SK-N-SH (cell line): ENCODE results near the gene MYO3A. TPM values are rescaled to one million over a fixed set of nuclear protein-coding genes. Genes with fewer than 3 reads are reported as not detected.

ENCODE experiments used
- CTCF ChIA-PET: fragments of 300-600, 350-600 bp; formaldehyde crosslinking; extraction: SDS; loops from one replicate; lab custom pipeline; 2021; lab: Yijun Ruan, JAX
- POLR2A ChIA-PET: fragments of 350-600 bp; sonication (Branson Sonifier 250); formaldehyde crosslinking; extraction: SDS; loops from one replicate; lab custom pipeline; 2020; ENCODE audit warnings: antibody characterized with exemption, inconsistent platforms; lab: Yijun Ruan, JAX
- DNase-seq: peaks from one replicate; pipeline ENCODE4 v3.0.0; 2012
- H2AFZ ChIP-seq: fragments of 200-600 bp; sonication (generic); 2 replicates; pipeline ENCODE4 v1.8.1; 2016; ENCODE audit warnings: antibody characterized with exemption, mild to moderate bottlenecking, low read depth
- H3F3A ChIP-seq: fragments of 200-600 bp; sonication (generic); replicated peaks from 2 replicates; pipeline ENCODE3; 2016; ENCODE audit warnings: antibody characterized with exemption, mild to moderate bottlenecking; ENCODE audit not compliant: insufficient read depth
- H3K27ac ChIP-seq, 2 experiments: fragments of 200-500 bp in 1 of 2; fragments of 200-600 bp in 1 of 2; sonication (Bioruptor generic) in 1 of 2; sonication (generic), shearing (Covaris generic) in 1 of 2; 2 replicates each; pipeline versions ENCODE4 v1.5.1 to v1.6.1; 2014 to 2016; ENCODE audit warnings: low read depth in 2 of 2, inconsistent platforms in 1 of 2, low read length in 1 of 2, mild to moderate bottlenecking in 1 of 2, mixed read lengths in 1 of 2
- H3K27me3 ChIP-seq: fragments of 200-600 bp; sonication (generic), shearing (Covaris generic); 2 replicates; pipeline ENCODE4 v1.6.1; 2016; ENCODE audit warnings: mixed run types; ENCODE audit not compliant: insufficient read depth
- H3K36me3 ChIP-seq, 2 experiments: fragments of 200-500 bp in 1 of 2; fragments of 200-600 bp in 1 of 2; sonication (Bioruptor generic) in 1 of 2; sonication (generic) in 1 of 2; replicated peaks in 1 of 2; 2 replicates each; pipeline versions ENCODE3 to v1.5.1; 2014 to 2016; ENCODE audit warnings: low read length in 1 of 2, mild to moderate bottlenecking in 1 of 2; ENCODE audit not compliant: insufficient read depth in 2 of 2, control insufficient read depth in 1 of 2
- H3K4me1 ChIP-seq, 2 experiments: fragments of 200-500 bp in 1 of 2; fragments of 200-600 bp in 1 of 2; sonication (Bioruptor generic) in 1 of 2; sonication (generic), shearing (Covaris generic) in 1 of 2; 2 replicates each; pipeline versions ENCODE4 v1.5.1 to v1.6.1; 2014 to 2016; ENCODE audit warnings: low read depth in 1 of 2, low read length in 1 of 2, mixed run types in 1 of 2; ENCODE audit not compliant: insufficient read depth in 2 of 2, control insufficient read depth in 1 of 2
- H3K4me2 ChIP-seq: fragments of 200-600 bp; sonication (generic), shearing (Covaris generic); 2 replicates; pipeline ENCODE4 v1.6.1; 2017; ENCODE audit warnings: mixed run types
- H3K4me3 ChIP-seq, 2 experiments: fragments of 200-500 bp in 1 of 2; fragments of 200-600 bp in 1 of 2; sonication (Bioruptor generic) in 1 of 2; sonication (generic), shearing (Covaris generic) in 1 of 2; 2 replicates each; pipeline versions ENCODE4 v1.5.1 to v1.8.1; 2014 to 2016; ENCODE audit warnings: low read depth in 2 of 2, inconsistent platforms in 1 of 2, low read length in 1 of 2, mild to moderate bottlenecking in 1 of 2, mixed read lengths in 1 of 2, moderate library complexity in 1 of 2
- H3K79me2 ChIP-seq: fragments of 200-600 bp; sonication (generic); 2 replicates; pipeline ENCODE4 v1.8.1; 2017; ENCODE audit warnings: mild to moderate bottlenecking; ENCODE audit not compliant: insufficient read depth
- H3K9ac ChIP-seq: fragments of 200-600 bp; sonication (generic); 2 replicates; pipeline ENCODE4 v1.6.1; 2017; ENCODE audit warnings: mixed run types
- H3K9me2 ChIP-seq: fragments of 200-600 bp; sonication (generic); 2 replicates; pipeline ENCODE4 v1.6.1; 2017; ENCODE audit warnings: mixed run types
- H3K9me3 ChIP-seq: fragments of 200-600 bp; sonication (generic); 2 replicates; pipeline ENCODE4 v1.6.1; 2017; ENCODE audit warnings: mixed run types, mild to moderate bottlenecking, moderate library complexity
- H4K20me1 ChIP-seq: fragments of 200-600 bp; sonication (generic); 2 replicates; pipeline ENCODE4 v1.6.1; 2017; ENCODE audit warnings: mild to moderate bottlenecking, mixed run types; ENCODE audit not compliant: insufficient read depth
- CHD2 ChIP-seq: fragments of 150-350 bp; IDR thresholded peaks from 2 replicates; pipeline ENCODE4 v1.6.1; 2018; ENCODE audit warnings: low read length; ENCODE audit not compliant: partially characterized antibody
- CTCF ChIP-seq: fragments of 200-600 bp; sonication (generic); IDR thresholded peaks from 2 replicates; pipeline ENCODE4 v1.6.1; 2017; ENCODE audit warnings: antibody characterized with exemption, mild to moderate bottlenecking, moderate library complexity
- EP300 ChIP-seq, 2 experiments: IDR thresholded peaks; 2 replicates each; pipeline versions ENCODE4 v1.4.0 to v1.6.1; 2012; ENCODE audit warnings: borderline replicate concordance in 1 of 2, low read depth in 1 of 2, low read length in 1 of 2
- FOSL2 ChIP-seq: IDR thresholded peaks from 2 replicates; pipeline ENCODE4 v1.4.0; 2012; ENCODE audit warnings: low read depth, mild to moderate bottlenecking, moderate library complexity, borderline replicate concordance
- FOXJ3 ChIP-seq: sonication (generic); formaldehyde crosslinking; IDR thresholded peaks from 2 replicates; pipeline ENCODE4 v1.5.1; 2020; ENCODE audit warnings: mild to moderate bottlenecking, missing genetic modification reagents
- GATA2 ChIP-seq: sonication (generic); formaldehyde crosslinking; IDR thresholded peaks from 2 replicates; pipeline ENCODE4 v1.5.0; 2020; ENCODE audit warnings: mild to moderate bottlenecking, missing genetic modification reagents
- IRF3 ChIP-seq: fragments of 150-350 bp; IDR thresholded peaks from 2 replicates; pipeline ENCODE4 v1.6.1; 2016; ENCODE audit warnings: mild to moderate bottlenecking, low read depth, low read length
- JUND ChIP-seq: IDR thresholded peaks from 2 replicates; pipeline ENCODE4 v1.4.0; 2012
- MAX ChIP-seq: IDR thresholded peaks from 2 replicates; pipeline ENCODE4 v1.4.0; 2012; ENCODE audit warnings: low read depth
- POLR2AphosphoS5 ChIP-seq: IDR thresholded peaks from 2 replicates; pipeline ENCODE4 v1.6.1; 2012; ENCODE audit warnings: low read depth, low read length
- RAD21 ChIP-seq: IDR thresholded peaks from 2 replicates; pipeline ENCODE4 v1.6.1; 2012; ENCODE audit warnings: mild to moderate bottlenecking, low read length
- REST ChIP-seq: IDR thresholded peaks from 2 replicates; pipeline ENCODE4 v1.6.1; 2012; ENCODE audit warnings: mild to moderate bottlenecking, low read depth, low read length, moderate library complexity
- RFX5 ChIP-seq: IDR thresholded peaks from 2 replicates; pipeline ENCODE4 v1.6.1; 2012; ENCODE audit warnings: mild to moderate bottlenecking, improper control_type of control experiment, low read length
- TAF1 ChIP-seq: IDR thresholded peaks from 2 replicates; pipeline ENCODE4 v1.6.1; 2012; ENCODE audit warnings: low read depth, mild to moderate bottlenecking, low read length, moderate library complexity, borderline replicate concordance
- USF2 ChIP-seq: fragments of 150-350 bp; IDR thresholded peaks from 2 replicates; pipeline ENCODE4 v1.6.1; 2017; ENCODE audit warnings: antibody characterized with exemption, low read length, low read depth, borderline replicate concordance
- YY1 ChIP-seq: IDR thresholded peaks from 2 replicates; pipeline ENCODE4 v1.4.0; 2012; ENCODE audit warnings: low read depth, mild to moderate bottlenecking
- WGBS: methylation state at CpG from one replicate; pipeline ENCODE4 v1.1.6; 2017; ENCODE audit warnings: low lambda C conversion rate; 5-methylcytosine and 5-hydroxymethylcytosine counted together
- polyA plus RNA-seq, 3 experiments: library from polyadenylated mRNA; depleted of rRNA; stranded (reverse); fragments of >200 nt; gene quantifications; 2 replicates each; pipeline ENCODE4 v1.2.3, GENCODE V29; 2012

The MYO3A gene
- polyA plus RNA-seq, 1 of the 3 experiments (the other 2 are of a cell fraction): not detected

- H3K27ac ChIP-seq: no peak overlapping the region
- no peaks in the 10 kb centered on the region for H3K27me3 ChIP-seq
- H3K4me1 ChIP-seq: no peaks in the 10 kb centered on the region
- POLR2A ChIA-PET: no interaction called here
- H3K4me2 ChIP-seq: no peak overlapping the region
- TF ChIP-seq RAD21 (no peak), FOSL2 (no peak), GATA2 (CRISPR knock-in tag) (no peak), EP300 (IDR thresholded peaks at IDR 0.05; ENCODE audit: borderline replicate concordance in 1 of 2, low read depth in 1 of 2, low read length in 1 of 2) (no peak), TAF1 (no peak), CTCF (no peak)
- TF ChIP-seq, all 33 proteins: peak for 0
- Histone ChIP-seq H3K9ac (no peak overlapping the region), H4K20me1 (no peaks in the 10 kb centered on the region), H3K9me3 (no peaks in the 10 kb centered on the region), H3K4me3 (no peak overlapping the region), H3F3A (no peaks in the 10 kb centered on the region), H3K9me2 (no peaks in the 10 kb centered on the region), H2AFZ (no peak overlapping the region), H3K36me3 (no peaks in the 10 kb centered on the region), H3K79me2 (no peaks in the 10 kb centered on the region)
- 12% methylated on average over 7 of the region's 7 CpGs for WGBS
- CTCF ChIA-PET: no interaction called here
- no peak for DNase-seq
Measured at GRCh38 chr10:26046073-26046700, 112.2 kb downstream of the MYO3A start.

GRCh38 chr10:26048756-26049155 is 114.7 kb downstream of the MYO3A start:
- Histone ChIP-seq H3K9me2 (no peaks in the 10 kb centered on the region), H3F3A (no peaks in the 10 kb centered on the region), H3K79me2 (no peaks in the 10 kb centered on the region), H3K4me1 (no peaks in the 10 kb centered on the region), H3K36me3 (no peaks in the 10 kb centered on the region), H3K27me3 (no peaks in the 10 kb centered on the region), H3K9ac (no peak overlapping the region), H3K27ac (no peak overlapping the region), H2AFZ (no peak overlapping the region), H3K9me3 (no peaks in the 10 kb centered on the region), H4K20me1 (no peaks in the 10 kb centered on the region), H3K4me3 (no peak overlapping the region), H3K4me2 (no peak overlapping the region)
- TF ChIP-seq CTCF (no peak), MAX (no peak), CHD2 (no peak), POLR2AphosphoS5 (no peak), RFX5 (no peak), FOXJ3 (CRISPR knock-in tag) (no peak), USF2 (no peak), JUND (no peak), IRF3 (no peak), YY1 (no peak), REST (no peak)
- ChIA-PET POLR2A (no interaction called here), CTCF (no interaction called here)
- WGBS: 2% methylated on average over 2 of the region's 2 CpGs
- no peak for DNase-seq
